ENCODE measurements around the gene ATP2A3. TPM values are rescaled to one million over a fixed set of nuclear protein-coding genes. Genes with fewer than 3 reads are reported as not detected.

ATP2A3 gene
- total RNA-seq, 1 donor from 2014 or later = 1.5 TPM

- no peak overlapping the region for H2AFZ ChIP-seq (ENCODE audit: low read depth, low read length)
- H3K9me3 Mint-ChIP-seq (ENCODE audit: unreplicated experiment) = peaks cover 1% of the 10 kb centered on the region
- H3K36me3 Mint-ChIP-seq (ENCODE audit: low read depth, unreplicated experiment) = no peaks in the 10 kb centered on the region
- peaks cover 28% of the 10 kb centered on the region for H3K4me1 Mint-ChIP-seq (ENCODE audit: low read depth, unreplicated experiment)
- H3K4me1 ChIP-seq (ENCODE audit: insufficient read depth, low read length) = peaks cover 42% of the 10 kb centered on the region
- no peak for TF ChIP-seq EZH2 (IDR thresholded peaks at IDR 0.05; ENCODE audit: insufficient read depth, low read length)
- TF ChIP-seq CTCF (IDR thresholded peaks at IDR 0.05; ENCODE audit: insufficient read depth, low read depth, low read length) = no peak
- no peak for DNase-seq (ENCODE audit: low read depth)
- no peaks in the 10 kb centered on the region for H3K27me3 ChIP-seq (ENCODE audit: insufficient read depth, low read length)
- no peak overlapping the region for H3K4me2 ChIP-seq (ENCODE audit: low read length)
- no peak overlapping the region for H3K9ac ChIP-seq (ENCODE audit: low read length)
- no peak overlapping the region for H3K27ac Mint-ChIP-seq (ENCODE audit: unreplicated experiment)
- no peak for FAIRE-seq
- H3K27me3 Mint-ChIP-seq (ENCODE audit: low read depth, unreplicated experiment) = peaks cover 14% of the 10 kb centered on the region
- H3K79me2 ChIP-seq (ENCODE audit: insufficient read depth, low read length) = peaks cover 11% of the 10 kb centered on the region
- no peak overlapping the region for H3K27ac ChIP-seq (ENCODE audit: low read depth, low read length)
- H3K4me3 Mint-ChIP-seq (ENCODE audit: unreplicated experiment) = peak overlapping the region; percentile 79
- H3K4me3 ChIP-seq (ENCODE audit: insufficient read depth, low read depth, low read length) = no peak overlapping the region
- H3K36me3 ChIP-seq (ENCODE audit: insufficient read depth, low read length) = no peaks in the 10 kb centered on the region
- peaks cover 4% of the 10 kb centered on the region for H4K20me1 ChIP-seq (ENCODE audit: insufficient read depth, low read length)
- no peaks in the 10 kb centered on the region for H3K9me3 ChIP-seq (ENCODE audit: insufficient read depth, low read depth, low read length)
Measured at GRCh38 chr17:3894188-3894587, 70.0 kb downstream of the ATP2A3 start.

- peaks cover 12% of the 10 kb centered on the region for H3K79me2 ChIP-seq (ENCODE audit: insufficient read depth, low read length)
- peaks cover 4% of the 10 kb centered on the region for H4K20me1 ChIP-seq (ENCODE audit: insufficient read depth, low read length)
- peak overlapping the region; percentile 58 for H3K27ac Mint-ChIP-seq (ENCODE audit: unreplicated experiment)
- peak overlapping the region; percentile 85 for H3K4me2 ChIP-seq (ENCODE audit: low read length)
- no peak overlapping the region for H3K27ac ChIP-seq (ENCODE audit: low read depth, low read length)
- no peaks in the 10 kb centered on the region for H3K36me3 Mint-ChIP-seq (ENCODE audit: low read depth, unreplicated experiment)
- no peak for DNase-seq (ENCODE audit: low read depth)
- peaks cover 32% of the 10 kb centered on the region for H3K4me1 Mint-ChIP-seq (ENCODE audit: low read depth, unreplicated experiment)
- no peaks in the 10 kb centered on the region for H3K27me3 ChIP-seq (ENCODE audit: insufficient read depth, low read length)
- no peak overlapping the region for H3K9ac ChIP-seq (ENCODE audit: low read length)
- peaks cover 1% of the 10 kb centered on the region for H3K9me3 Mint-ChIP-seq (ENCODE audit: unreplicated experiment)
- H3K4me3 ChIP-seq (ENCODE audit: insufficient read depth, low read depth, low read length) = no peak overlapping the region
- H3K9me3 ChIP-seq (ENCODE audit: insufficient read depth, low read depth, low read length) = no peaks in the 10 kb centered on the region
- H3K4me1 ChIP-seq (ENCODE audit: insufficient read depth, low read length) = peaks cover 46% of the 10 kb centered on the region
- H3K36me3 ChIP-seq (ENCODE audit: insufficient read depth, low read length) = no peaks in the 10 kb centered on the region
- H3K4me3 Mint-ChIP-seq (ENCODE audit: unreplicated experiment) = peak overlapping the region; percentile 79
- H2AFZ ChIP-seq (ENCODE audit: low read depth, low read length) = peak overlapping the region; percentile 87
- TF ChIP-seq CTCF (IDR thresholded peaks at IDR 0.05; ENCODE audit: insufficient read depth, low read depth, low read length) (no peak), EZH2 (IDR thresholded peaks at IDR 0.05; ENCODE audit: insufficient read depth, low read length) (no peak)
- peaks cover 12% of the 10 kb centered on the region for H3K27me3 Mint-ChIP-seq (ENCODE audit: low read depth, unreplicated experiment)
- no peak for FAIRE-seq
Measured at GRCh38 chr17:3893720-3894116, 70.5 kb downstream of the ATP2A3 start.

GRCh38 chr17:3893003-3893719 is 71.1 kb downstream of the ATP2A3 start, which contains the start of gene CAMKK1:
TSS of gene CAMKK1 (minus strand) at chr17:3893053. CDS start at chr17:3885687, 7,366 bp downstream.
- FAIRE-seq = no peak
- peaks cover 32% of the 10 kb centered on the region for H3K4me1 Mint-ChIP-seq (ENCODE audit: low read depth, unreplicated experiment)
- peak within 1 kb of the TSS; percentile 74 for H3K9ac ChIP-seq (ENCODE audit: low read length)

More at GRCh38 chr17:3893003-3893719, 71.1 kb downstream of the ATP2A3 start, which contains the start of gene CAMKK1:
- Mint-ChIP-seq H3K27me3 (ENCODE audit: low read depth, unreplicated experiment) (peaks cover 8% of the 10 kb centered on the region), H3K27ac (ENCODE audit: unreplicated experiment) (peak within 1 kb of the TSS; percentile 58), H3K4me3 (ENCODE audit: unreplicated experiment) (peak within 1 kb of the TSS; percentile 84), H3K36me3 (ENCODE audit: low read depth, unreplicated experiment) (no peaks in the 10 kb centered on the region), H3K9me3 (ENCODE audit: unreplicated experiment) (no peaks in the 10 kb centered on the region)
- no peaks in the 10 kb centered on the region for H3K9me3 ChIP-seq (ENCODE audit: insufficient read depth, low read depth, low read length)
- H3K27me3 ChIP-seq (ENCODE audit: insufficient read depth, low read length) = no peaks in the 10 kb centered on the region
- H3K79me2 ChIP-seq (ENCODE audit: insufficient read depth, low read length) = peaks cover 12% of the 10 kb centered on the region
- peak; percentile 56 for DNase-seq (ENCODE audit: low read depth)
- TF ChIP-seq EZH2 (IDR thresholded peaks at IDR 0.05; ENCODE audit: insufficient read depth, low read length) = no peak
- no peak for TF ChIP-seq CTCF (IDR thresholded peaks at IDR 0.05; ENCODE audit: insufficient read depth, low read depth, low read length)
- peaks cover 50% of the 10 kb centered on the region for H3K4me1 ChIP-seq (ENCODE audit: insufficient read depth, low read length)
- no peak within 1 kb of the TSS for H3K27ac ChIP-seq (ENCODE audit: low read depth, low read length)
- peak within 1 kb of the TSS; percentile 87 for H2AFZ ChIP-seq (ENCODE audit: low read depth, low read length)
- peak within 1 kb of the TSS; percentile 63 for H3K4me3 ChIP-seq (ENCODE audit: insufficient read depth, low read depth, low read length)
- peaks cover 4% of the 10 kb centered on the region for H4K20me1 ChIP-seq (ENCODE audit: insufficient read depth, low read length)
- H3K36me3 ChIP-seq (ENCODE audit: insufficient read depth, low read length) = no peaks in the 10 kb centered on the region
- peak within 1 kb of the TSS; percentile 90 for H3K4me2 ChIP-seq (ENCODE audit: low read length)

Measured in astrocyte (in vitro differentiated cells and primary cell).